Stimulated activated CD8-positive, alpha-beta memory T cell treated with anti-CD3 and anti-CD28 coated beads, Interleukin-7, amount 100 ng/mL, for 1 hour (primary cell): Measurements from ENCODE around the gene PTGDS.

Experiments used
- DNase-seq, 2 donors: peaks; one replicate each; pipeline ENCODE4 v3.0.0-alpha.2; 2020; ENCODE audit warnings: low read depth in 2 of 2

Gene PTGDS

GRCh38 chr9:136973618-136974617 lies 3.4 kb upstream of the PTGDS start:
- no peak for DNase-seq

- DNase-seq = no peak
Measured at GRCh38 chr9:136974817-136975535, 2.3 kb upstream of the PTGDS start.

DNA sequence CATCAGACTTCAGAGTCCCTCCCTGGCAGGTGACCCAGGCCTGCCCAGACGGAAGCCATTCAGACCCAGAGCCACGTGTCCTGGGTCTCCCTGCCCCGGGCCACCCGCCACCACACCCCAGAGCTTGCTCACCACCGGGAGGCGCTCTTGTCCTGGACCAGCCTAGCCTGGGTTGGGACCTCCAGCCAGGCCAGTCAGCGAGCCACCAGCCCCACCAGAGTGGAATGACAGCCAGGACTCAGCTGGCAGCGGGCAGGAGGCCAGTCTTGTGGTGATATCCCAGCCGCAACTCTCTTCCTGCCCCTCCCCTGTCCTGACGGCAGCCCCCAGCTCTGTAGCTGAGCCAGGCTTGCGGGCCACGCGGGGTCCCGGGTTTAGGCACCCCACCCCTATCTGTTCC lies 1.7 kb upstream of the PTGDS start:
- DNase-seq = no peak

DNA sequence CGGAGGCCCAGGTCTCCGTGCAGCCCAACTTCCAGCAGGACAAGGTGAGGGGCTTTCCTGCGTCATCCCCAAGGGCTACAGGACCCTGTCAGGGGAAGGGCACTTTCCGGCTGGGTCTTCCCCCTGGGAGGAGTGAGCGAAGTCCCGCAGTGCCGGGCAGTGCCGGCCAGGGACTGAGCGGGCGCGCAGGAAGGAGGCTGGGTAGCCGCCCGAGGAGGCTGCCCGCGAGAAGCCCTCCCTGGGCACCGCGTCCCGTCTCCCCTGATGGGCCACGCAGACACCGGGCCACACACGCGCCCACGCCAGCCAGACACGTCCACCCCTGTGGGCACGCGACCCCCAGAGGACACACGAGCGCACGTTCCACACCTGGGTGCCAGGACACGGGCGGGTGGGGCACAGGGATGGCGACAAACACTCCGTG lies 357 bp downstream of the PTGDS start:
- DNase-seq = no peak

GRCh38 chr9:136978073-136978864 lies 965 bp downstream of the PTGDS start:
- peak; percentile 43 to 57 for DNase-seq

- DNase-seq = no peak
Measured at GRCh38 chr9:136978865-136979544, 1.7 kb downstream of the PTGDS start.

GRCh38 chr9:136979769-136980587 lies 2.7 kb downstream of the PTGDS start:
- DNase-seq = no peak

GRCh38 chr9:136980669-136981478 lies 3.6 kb downstream of the PTGDS start:
- DNase-seq = no peak

- no peak for DNase-seq
Measured at GRCh38 chr9:136981588-136982231, 4.4 kb downstream of the PTGDS start.

GRCh38 chr9:136982232-136983051 lies 5.1 kb downstream of the PTGDS start, which contains the start of gene LCNL1:
LCNL1 (plus strand) TSS chr9:136982993; CDS start chr9:136983587, 594 bp downstream.
- no peak for DNase-seq

DNA sequence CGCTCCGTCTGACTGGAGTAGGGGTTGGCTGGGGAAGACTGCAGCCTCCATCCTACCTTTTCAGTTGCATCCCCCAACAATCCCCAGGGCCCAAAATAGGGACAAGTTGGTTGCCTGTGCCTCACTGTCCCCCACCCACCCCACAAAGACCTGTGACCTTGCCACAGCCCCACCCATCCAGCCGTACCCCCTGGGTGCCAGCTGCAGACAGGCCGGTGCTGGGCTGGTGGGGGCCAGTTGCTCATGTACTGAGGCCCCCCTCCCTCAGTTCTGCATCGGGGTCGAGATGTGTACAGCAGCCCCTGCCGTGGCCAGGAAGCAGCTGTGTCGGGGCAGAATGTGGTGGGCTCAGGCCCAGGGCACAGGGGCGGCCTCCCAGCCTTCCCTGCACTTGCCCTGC lies 5.9 kb downstream of the PTGDS start:
- no peak for DNase-seq

DNA sequence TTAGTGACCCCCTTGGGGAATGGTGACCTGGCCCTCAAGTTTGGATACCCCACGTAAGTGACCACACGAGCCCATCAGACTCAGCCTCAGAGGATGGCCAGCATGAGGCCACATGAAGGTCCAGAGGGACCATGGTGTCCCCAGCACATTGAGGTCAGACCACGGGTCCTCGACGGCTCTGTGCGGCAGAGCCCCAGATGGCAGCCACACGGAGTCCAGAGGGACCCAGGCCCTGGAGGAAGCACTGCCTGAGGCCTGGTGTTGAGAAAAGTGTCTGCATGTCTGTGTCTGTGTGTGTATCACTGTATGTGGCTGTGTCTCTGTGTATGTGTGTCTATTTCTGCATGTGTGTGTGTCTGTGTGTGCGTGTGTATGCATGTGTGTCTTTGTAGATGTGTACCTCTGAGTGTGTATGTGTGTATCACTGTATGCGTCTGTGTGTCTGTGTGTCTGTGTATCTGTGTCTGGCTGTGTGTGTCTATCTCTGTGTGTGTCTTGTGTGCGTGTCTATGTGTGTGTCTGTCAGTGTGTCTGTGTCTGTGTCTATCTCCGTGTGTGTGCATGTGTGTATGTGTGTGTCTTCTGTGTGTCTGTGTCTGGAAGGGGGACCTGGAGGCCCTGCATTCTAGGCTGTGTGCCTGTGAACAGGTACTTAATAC lies 6.5 kb downstream of the PTGDS start:
- no peak for DNase-seq

- DNase-seq = no peak
Measured at GRCh38 chr9:136984464-136985026, 7.2 kb downstream of the PTGDS start.

DNA sequence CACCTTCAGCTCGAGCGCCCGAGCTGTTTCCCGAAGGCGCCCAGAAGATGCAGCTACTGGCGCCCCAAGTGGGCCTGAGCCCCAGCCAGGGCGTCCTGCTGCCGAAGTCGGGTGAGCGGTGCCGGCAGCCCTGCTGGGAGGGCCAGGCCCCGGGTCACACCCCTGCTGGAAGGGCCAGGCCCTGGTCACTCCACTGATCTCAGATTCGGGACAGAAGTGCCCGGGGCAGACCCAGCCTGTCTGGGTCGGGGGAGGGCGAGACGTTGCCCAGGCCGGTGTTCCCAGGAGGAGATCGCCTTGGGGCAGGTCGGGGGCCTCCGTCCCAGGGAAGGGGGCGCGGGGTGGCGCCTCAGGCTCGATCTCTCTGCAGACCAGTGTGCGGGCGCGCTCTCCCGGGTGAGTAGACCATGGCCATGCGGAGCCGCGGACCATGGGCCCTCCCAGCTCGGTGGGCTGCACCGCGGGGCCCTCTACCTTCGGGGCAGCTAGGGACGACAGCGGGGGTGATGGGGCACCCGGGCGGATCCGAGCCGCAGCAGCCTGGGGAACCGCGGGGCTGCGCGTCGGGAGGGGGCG lies 7.8 kb downstream of the PTGDS start:
- DNase-seq = no peak

DNA sequence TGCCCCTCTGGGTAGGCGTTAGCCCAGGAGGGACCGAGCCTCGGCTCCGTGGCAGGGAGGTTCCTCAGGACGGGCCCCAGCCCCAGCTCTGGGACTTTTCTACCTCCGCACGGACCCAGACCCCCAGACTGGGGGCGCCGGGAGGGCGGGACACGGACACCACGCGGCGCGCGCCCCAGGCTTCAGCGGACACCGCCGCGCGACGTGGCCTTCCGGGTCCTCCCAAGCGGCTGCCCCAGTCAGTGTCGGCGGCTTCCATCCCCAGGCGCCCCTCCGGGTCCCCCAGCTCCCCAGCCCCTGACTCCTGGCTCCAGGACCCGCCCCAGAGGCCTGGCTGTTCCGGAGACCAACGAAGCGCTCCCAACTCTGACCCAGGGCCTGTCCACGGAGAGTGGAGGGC lies 8.5 kb downstream of the PTGDS start:
- DNase-seq = no peak

GRCh38 chr9:136988872-136989271 lies 11.6 kb downstream of the PTGDS start:
- no peak for DNase-seq
